IPS-18a (cell line): ENCODE measurements around the gene C20orf204.

ENCODE experiments used
- H3K27ac ChIP-seq: one replicate; pipeline ENCODE4 v1.5.1; 2013; ENCODE audit warnings: low read length
- H3K27me3 ChIP-seq: one replicate; pipeline ENCODE4 v1.6.1; 2013; ENCODE audit warnings: mild to moderate bottlenecking, low read length; ENCODE audit not compliant: control insufficient read depth, insufficient read depth
- H3K36me3 ChIP-seq: one replicate; pipeline ENCODE4 v1.6.1; 2013; ENCODE audit warnings: low read depth, low read length; ENCODE audit not compliant: control insufficient read depth
- H3K4me1 ChIP-seq: one replicate; pipeline ENCODE4 v1.6.1; 2013; ENCODE audit warnings: low read depth, low read length; ENCODE audit not compliant: control insufficient read depth
- H3K4me3 ChIP-seq: one replicate; pipeline ENCODE4 v1.5.1; 2013; ENCODE audit warnings: low read length
- H3K9ac ChIP-seq: one replicate; pipeline ENCODE4 v1.6.1; 2013; ENCODE audit warnings: mild to moderate bottlenecking, low read length, moderate library complexity
- H3K9me3 ChIP-seq: one replicate; pipeline ENCODE4 v1.6.1; 2013; ENCODE audit warnings: low read depth, low read length; ENCODE audit not compliant: control insufficient read depth

The C20orf204 gene

GRCh38 chr20:64065062-64065973, 29.3 kb downstream of the C20orf204 start:
- Histone ChIP-seq H3K36me3 (no peaks in the 10 kb centered on the region), H3K27me3 (no peaks in the 10 kb centered on the region), H3K27ac (no peak overlapping the region), H3K9me3 (no peaks in the 10 kb centered on the region), H3K9ac (no peak overlapping the region), H3K4me1 (no peaks in the 10 kb centered on the region), H3K4me3 (no peak overlapping the region)

- Histone ChIP-seq H3K27me3 (no peaks in the 10 kb centered on the region), H3K9me3 (no peaks in the 10 kb centered on the region), H3K27ac (no peak overlapping the region), H3K9ac (no peak overlapping the region), H3K36me3 (no peaks in the 10 kb centered on the region), H3K4me1 (no peaks in the 10 kb centered on the region), H3K4me3 (no peak overlapping the region)
These were observed 30.0 kb downstream of the C20orf204 start for GRCh38 chr20:64065974-64066343.

- Histone ChIP-seq H3K9ac (no peak overlapping the region), H3K27me3 (no peaks in the 10 kb centered on the region), H3K27ac (no peak overlapping the region), H3K9me3 (no peaks in the 10 kb centered on the region), H3K4me3 (no peak overlapping the region), H3K36me3 (no peaks in the 10 kb centered on the region), H3K4me1 (no peaks in the 10 kb centered on the region)
These were observed 31.1 kb downstream of the C20orf204 start for GRCh38 chr20:64067005-64067632.

- Histone ChIP-seq H3K4me3 (no peak overlapping the region), H3K36me3 (no peaks in the 10 kb centered on the region), H3K27me3 (no peaks in the 10 kb centered on the region), H3K9ac (no peak overlapping the region), H3K4me1 (no peaks in the 10 kb centered on the region), H3K9me3 (no peaks in the 10 kb centered on the region), H3K27ac (no peak overlapping the region)
These were observed 31.8 kb downstream of the C20orf204 start for GRCh38 chr20:64067733-64068307.

- H3K36me3 ChIP-seq: no peaks in the 10 kb centered on the region
- no peaks in the 10 kb centered on the region for H3K27me3 ChIP-seq
- H3K4me1 ChIP-seq: no peaks in the 10 kb centered on the region
- no peak overlapping the region for H3K9ac ChIP-seq
- H3K27ac ChIP-seq: no peak overlapping the region
- no peak overlapping the region for H3K4me3 ChIP-seq
- H3K9me3 ChIP-seq: no peaks in the 10 kb centered on the region
These were observed 32.6 kb downstream of the C20orf204 start for GRCh38 chr20:64068386-64069208.

- H3K9me3 ChIP-seq: no peaks in the 10 kb centered on the region
These were observed 33.2 kb downstream of the C20orf204 start for GRCh38 chr20:64069209-64069613.

GRCh38 chr20:64069614-64070243, 33.7 kb downstream of the C20orf204 start:
- H3K9ac ChIP-seq: no peak overlapping the region
- no peak overlapping the region for H3K4me3 ChIP-seq
- H3K4me1 ChIP-seq: no peaks in the 10 kb centered on the region
- H3K9me3 ChIP-seq: no peaks in the 10 kb centered on the region
- H3K27me3 ChIP-seq: no peaks in the 10 kb centered on the region
- no peaks in the 10 kb centered on the region for H3K36me3 ChIP-seq
- no peak overlapping the region for H3K27ac ChIP-seq

More at GRCh38 chr20:64069209-64069613, 33.2 kb downstream of the C20orf204 start:
- H3K27ac ChIP-seq: no peak overlapping the region
- H3K9ac ChIP-seq: no peak overlapping the region
- no peaks in the 10 kb centered on the region for H3K27me3 ChIP-seq
- no peaks in the 10 kb centered on the region for H3K36me3 ChIP-seq
- H3K4me1 ChIP-seq: no peaks in the 10 kb centered on the region
- H3K4me3 ChIP-seq: no peak overlapping the region

- Histone ChIP-seq H3K27ac (no peak overlapping the region), H3K4me1 (no peaks in the 10 kb centered on the region), H3K27me3 (no peaks in the 10 kb centered on the region), H3K9me3 (no peaks in the 10 kb centered on the region), H3K9ac (no peak overlapping the region), H3K4me3 (no peak overlapping the region), H3K36me3 (no peaks in the 10 kb centered on the region)
These were observed 34.4 kb downstream of the C20orf204 start for GRCh38 chr20:64070244-64070993.

GRCh38 chr20:64071341-64072332, 35.7 kb downstream of the C20orf204 start:
- Histone ChIP-seq H3K27me3 (no peaks in the 10 kb centered on the region), H3K27ac (no peak overlapping the region), H3K4me3 (no peak overlapping the region), H3K36me3 (no peaks in the 10 kb centered on the region), H3K9ac (no peak overlapping the region), H3K9me3 (no peaks in the 10 kb centered on the region), H3K4me1 (no peaks in the 10 kb centered on the region)
